ENCODE data around the gene NRXN3.

The NRXN3 gene

GRCh38 chr14:79325557-79325956 lies 1155.4 kb downstream of the NRXN3 start:
- DNase-seq = no peak

GRCh38 chr14:79328863-79329262 lies 1158.7 kb downstream of the NRXN3 start:
- no peak for DNase-seq

- no peak for DNase-seq
Observed at GRCh38 chr14:79331830-79332229, 1161.7 kb downstream of the NRXN3 start.

GRCh38 chr14:79332504-79333197 lies 1162.5 kb downstream of the NRXN3 start:
- no peak for DNase-seq

GRCh38 chr14:79333198-79333546 lies 1163.0 kb downstream of the NRXN3 start:
- no peak for DNase-seq

GRCh38 chr14:79334272-79334671 lies 1164.1 kb downstream of the NRXN3 start:
- no peak for DNase-seq

- no peak for DNase-seq
Observed at GRCh38 chr14:79337761-79338160, 1167.6 kb downstream of the NRXN3 start.

GRCh38 chr14:79342942-79343341 lies 1172.8 kb downstream of the NRXN3 start:
- no peak for DNase-seq

GRCh38 chr14:79351011-79351410 lies 1180.8 kb downstream of the NRXN3 start:
- no peak for DNase-seq

- DNase-seq = no peak
Observed at GRCh38 chr14:79352076-79352630, 1182.0 kb downstream of the NRXN3 start.

GRCh38 chr14:79354336-79354735 lies 1184.2 kb downstream of the NRXN3 start:
- no peak for DNase-seq

- no peak for DNase-seq
Observed at GRCh38 chr14:79356040-79356439, 1185.9 kb downstream of the NRXN3 start.

GRCh38 chr14:79357307-79357706 lies 1187.1 kb downstream of the NRXN3 start:
- no peak for DNase-seq

GRCh38 chr14:79363291-79363690 lies 1193.1 kb downstream of the NRXN3 start:
- no peak for DNase-seq

- DNase-seq = no peak
Observed at GRCh38 chr14:79369359-79370332, 1199.5 kb downstream of the NRXN3 start.

- DNase-seq = no peak
Observed at GRCh38 chr14:79370969-79371368, 1200.8 kb downstream of the NRXN3 start.

GRCh38 chr14:79373451-79373850 lies 1203.3 kb downstream of the NRXN3 start:
- no peak for DNase-seq

- no peak for DNase-seq
Observed at GRCh38 chr14:79375356-79375755, 1205.2 kb downstream of the NRXN3 start.

GRCh38 chr14:79376557-79376956 lies 1206.4 kb downstream of the NRXN3 start:
- DNase-seq = no peak

- DNase-seq = no peak
Observed at GRCh38 chr14:79378020-79378419, 1207.8 kb downstream of the NRXN3 start.

GRCh38 chr14:79379266-79379665 lies 1209.1 kb downstream of the NRXN3 start:
- DNase-seq = no peak

- DNase-seq = no peak
Observed at GRCh38 chr14:79383031-79383430, 1212.9 kb downstream of the NRXN3 start.

GRCh38 chr14:79383475-79383874 lies 1213.3 kb downstream of the NRXN3 start:
- DNase-seq = no peak

GRCh38 chr14:79395061-79395460 lies 1224.9 kb downstream of the NRXN3 start:
- no peak for DNase-seq
